HL-60 (cell line): ENCODE measurements around the gene MYOG.

Experiments
- DNase-seq, 2 experiments: peaks; one replicate each; pipeline ENCODE4 v3.0.0-alpha.2; 2010 to 2020; ENCODE audit warnings: low read depth in 1 of 2, low spot score in 1 of 2
- H3K27ac ChIP-seq: fragments of 250-450 bp; sonication (Bioruptor Pico); replicated peaks from 2 replicates; pipeline ENCODE4 v1.5.1; 2020; ENCODE audit warnings: mild to moderate bottlenecking, moderate library complexity
- H3K27me3 ChIP-seq: fragments of 250-450 bp; sonication (Bioruptor Pico); 2 replicates; pipeline ENCODE4 v1.5.1; 2021; ENCODE audit warnings: mild to moderate bottlenecking, moderate library complexity; ENCODE audit not compliant: insufficient read depth, poor library complexity, severe bottlenecking
- H3K4me3 ChIP-seq: replicated peaks from 2 replicates; pipeline ENCODE4 v1.5.1; 2011; ENCODE audit warnings: mild to moderate bottlenecking, control low read depth, low read length; ENCODE audit not compliant: insufficient read depth
- GABPA ChIP-seq: IDR thresholded peaks from 2 replicates; pipeline ENCODE4 v1.6.1; 2012; ENCODE audit warnings: low read depth
- POLR2AphosphoS5 ChIP-seq: IDR thresholded peaks from 2 replicates; pipeline ENCODE4 v1.6.1; 2012; ENCODE audit warnings: low read depth
- SPI1 ChIP-seq: IDR thresholded peaks from 2 replicates; pipeline ENCODE4 v1.6.1; 2012; ENCODE audit warnings: low read depth, mild to moderate bottlenecking, borderline replicate concordance
- TF ChIP-seq, protein P1 (sequence below): IDR thresholded peaks from one replicate; pipeline ENCODE4 v1.5.1; 2011; ENCODE audit warnings: low read length, control low read depth, inconsistent platforms; ENCODE audit not compliant: insufficient read depth
- TF ChIP-seq, protein P2 (sequence below): IDR thresholded peaks from 2 replicates; pipeline ENCODE4 v1.6.1; 2012; ENCODE audit warnings: low read depth; ENCODE audit not compliant: insufficient replicate concordance

MYOG gene

DNA sequence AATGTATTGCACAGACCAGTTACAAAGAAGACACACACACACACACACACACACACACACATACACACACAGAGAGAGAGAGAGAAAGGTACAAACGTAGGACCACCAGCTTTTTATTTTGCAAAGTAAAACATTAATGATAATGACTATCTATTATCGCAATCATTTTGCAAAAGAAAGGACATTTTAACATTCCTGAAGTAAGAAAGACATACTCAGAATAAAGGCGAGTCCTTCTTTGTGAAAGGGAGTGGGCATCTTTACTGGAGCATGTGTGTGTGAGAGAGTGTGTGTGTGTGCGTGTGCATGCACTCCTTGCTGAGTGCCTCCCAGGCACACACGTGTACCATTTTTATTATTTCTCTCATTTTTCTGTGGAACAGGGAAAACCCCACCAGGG, 31.2 kb downstream of the MYOG start:
- no peaks in the 10 kb centered on the region for H3K27me3 ChIP-seq
- no peak overlapping the region for H3K4me3 ChIP-seq
- H3K27ac ChIP-seq: no peak overlapping the region
- TF ChIP-seq, protein P1, sequence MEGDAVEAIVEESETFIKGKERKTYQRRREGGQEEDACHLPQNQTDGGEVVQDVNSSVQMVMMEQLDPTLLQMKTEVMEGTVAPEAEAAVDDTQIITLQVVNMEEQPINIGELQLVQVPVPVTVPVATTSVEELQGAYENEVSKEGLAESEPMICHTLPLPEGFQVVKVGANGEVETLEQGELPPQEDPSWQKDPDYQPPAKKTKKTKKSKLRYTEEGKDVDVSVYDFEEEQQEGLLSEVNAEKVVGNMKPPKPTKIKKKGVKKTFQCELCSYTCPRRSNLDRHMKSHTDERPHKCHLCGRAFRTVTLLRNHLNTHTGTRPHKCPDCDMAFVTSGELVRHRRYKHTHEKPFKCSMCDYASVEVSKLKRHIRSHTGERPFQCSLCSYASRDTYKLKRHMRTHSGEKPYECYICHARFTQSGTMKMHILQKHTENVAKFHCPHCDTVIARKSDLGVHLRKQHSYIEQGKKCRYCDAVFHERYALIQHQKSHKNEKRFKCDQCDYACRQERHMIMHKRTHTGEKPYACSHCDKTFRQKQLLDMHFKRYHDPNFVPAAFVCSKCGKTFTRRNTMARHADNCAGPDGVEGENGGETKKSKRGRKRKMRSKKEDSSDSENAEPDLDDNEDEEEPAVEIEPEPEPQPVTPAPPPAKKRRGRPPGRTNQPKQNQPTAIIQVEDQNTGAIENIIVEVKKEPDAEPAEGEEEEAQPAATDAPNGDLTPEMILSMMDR: no peak
- TF ChIP-seq GABPA: no peak
- TF ChIP-seq, protein P2, sequence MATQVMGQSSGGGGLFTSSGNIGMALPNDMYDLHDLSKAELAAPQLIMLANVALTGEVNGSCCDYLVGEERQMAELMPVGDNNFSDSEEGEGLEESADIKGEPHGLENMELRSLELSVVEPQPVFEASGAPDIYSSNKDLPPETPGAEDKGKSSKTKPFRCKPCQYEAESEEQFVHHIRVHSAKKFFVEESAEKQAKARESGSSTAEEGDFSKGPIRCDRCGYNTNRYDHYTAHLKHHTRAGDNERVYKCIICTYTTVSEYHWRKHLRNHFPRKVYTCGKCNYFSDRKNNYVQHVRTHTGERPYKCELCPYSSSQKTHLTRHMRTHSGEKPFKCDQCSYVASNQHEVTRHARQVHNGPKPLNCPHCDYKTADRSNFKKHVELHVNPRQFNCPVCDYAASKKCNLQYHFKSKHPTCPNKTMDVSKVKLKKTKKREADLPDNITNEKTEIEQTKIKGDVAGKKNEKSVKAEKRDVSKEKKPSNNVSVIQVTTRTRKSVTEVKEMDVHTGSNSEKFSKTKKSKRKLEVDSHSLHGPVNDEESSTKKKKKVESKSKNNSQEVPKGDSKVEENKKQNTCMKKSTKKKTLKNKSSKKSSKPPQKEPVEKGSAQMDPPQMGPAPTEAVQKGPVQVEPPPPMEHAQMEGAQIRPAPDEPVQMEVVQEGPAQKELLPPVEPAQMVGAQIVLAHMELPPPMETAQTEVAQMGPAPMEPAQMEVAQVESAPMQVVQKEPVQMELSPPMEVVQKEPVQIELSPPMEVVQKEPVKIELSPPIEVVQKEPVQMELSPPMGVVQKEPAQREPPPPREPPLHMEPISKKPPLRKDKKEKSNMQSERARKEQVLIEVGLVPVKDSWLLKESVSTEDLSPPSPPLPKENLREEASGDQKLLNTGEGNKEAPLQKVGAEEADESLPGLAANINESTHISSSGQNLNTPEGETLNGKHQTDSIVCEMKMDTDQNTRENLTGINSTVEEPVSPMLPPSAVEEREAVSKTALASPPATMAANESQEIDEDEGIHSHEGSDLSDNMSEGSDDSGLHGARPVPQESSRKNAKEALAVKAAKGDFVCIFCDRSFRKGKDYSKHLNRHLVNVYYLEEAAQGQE: no peak
- no peak for TF ChIP-seq SPI1
- TF ChIP-seq POLR2AphosphoS5: no peak
- DNase-seq: no peak

DNA sequence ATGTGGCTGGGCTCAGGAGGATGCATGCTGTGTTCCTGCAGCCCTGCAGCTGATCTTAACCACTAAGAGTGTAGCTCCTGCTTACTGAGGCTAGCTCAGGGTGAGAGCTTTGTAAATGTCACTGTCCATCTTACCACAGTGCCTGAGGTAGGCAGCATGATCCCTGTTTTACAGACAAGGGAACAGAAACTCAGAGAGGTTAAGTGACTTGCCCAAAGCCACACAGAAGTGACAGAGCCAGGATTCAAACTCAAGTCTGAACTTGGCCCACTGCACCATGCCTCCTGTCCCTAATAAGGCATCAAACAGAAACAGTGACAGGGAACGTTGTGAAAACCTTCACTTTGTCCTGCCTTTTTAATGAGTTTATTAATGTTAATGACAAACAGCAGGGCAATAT, 31.6 kb downstream of the MYOG start:
- Histone ChIP-seq H3K27ac (no peak overlapping the region), H3K4me3 (no peak overlapping the region), H3K27me3 (no peaks in the 10 kb centered on the region)
- no peak for DNase-seq
- TF ChIP-seq GABPA (no peak), POLR2AphosphoS5 (no peak), SPI1 (no peak)
- TF ChIP-seq, protein P1: no peak
- TF ChIP-seq, protein P2: no peak

DNA sequence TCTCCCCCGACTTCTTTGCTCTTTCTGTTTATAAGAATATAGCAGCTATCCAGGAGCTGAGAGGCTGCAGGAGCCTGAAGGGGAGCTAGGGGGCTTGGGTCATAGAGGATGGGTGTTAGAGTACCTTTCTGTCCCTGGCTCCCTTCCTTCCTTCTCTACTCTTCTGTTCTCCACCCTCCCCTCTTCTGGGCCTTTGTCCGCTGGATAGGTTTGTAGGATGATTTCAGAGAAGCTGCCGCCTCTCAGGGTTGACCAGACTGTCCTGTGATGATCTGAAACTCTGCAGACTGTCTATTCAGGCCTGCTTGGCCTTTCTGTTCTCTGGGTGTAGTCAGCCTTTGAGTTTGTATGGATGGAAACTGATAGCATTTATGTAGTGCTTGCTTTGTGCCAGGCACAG, 33.2 kb downstream of the MYOG start:
- H3K27me3 ChIP-seq: no peaks in the 10 kb centered on the region
- no peak for DNase-seq
- no peak overlapping the region for H3K27ac ChIP-seq
- H3K4me3 ChIP-seq: no peak overlapping the region
- TF ChIP-seq, protein P1: no peak
- TF ChIP-seq POLR2AphosphoS5 (no peak), SPI1 (no peak), GABPA (no peak)
- TF ChIP-seq, protein P2: no peak
